Skeletal muscle tissue (tissue), 4 donors: ENCODE data around the gene CSNK1G3. TPM values are rescaled to one million over a fixed set of nuclear protein-coding genes. Genes with fewer than 3 reads are reported as not detected.

Experiments used
- H3K27ac ChIP-seq: one replicate; pipeline ENCODE4 v1.7.0; 2013; ENCODE audit warnings: mild to moderate bottlenecking, low read depth, low read length, inconsistent platforms
- H3K27me3 ChIP-seq, 3 donors: one replicate each; pipeline ENCODE4 v1.7.0; 2013; ENCODE audit warnings: low read length in 3 of 3; ENCODE audit not compliant: control insufficient read depth in 3 of 3, insufficient read depth in 3 of 3
- H3K36me3 ChIP-seq, 3 donors: one replicate each; pipeline ENCODE4 v1.7.0; 2013; ENCODE audit warnings: low read length in 3 of 3; ENCODE audit not compliant: control insufficient read depth in 3 of 3, insufficient read depth in 3 of 3
- H3K4me1 ChIP-seq, 3 donors: one replicate each; pipeline ENCODE4 v1.7.0; 2013; ENCODE audit warnings: low read length in 3 of 3, mild to moderate bottlenecking in 3 of 3; ENCODE audit not compliant: control insufficient read depth in 3 of 3, insufficient read depth in 3 of 3
- H3K4me3 ChIP-seq, 3 donors: one replicate each; pipeline ENCODE4 v1.7.0; 2013; ENCODE audit warnings: low read length in 3 of 3
- H3K9ac ChIP-seq, 3 donors: one replicate each; pipeline ENCODE4 v1.7.0; 2013; ENCODE audit warnings: low read length in 3 of 3, mild to moderate bottlenecking in 3 of 3, moderate library complexity in 2 of 3, low read depth in 1 of 3
- H3K9me3 ChIP-seq, 3 donors: one replicate each; pipeline ENCODE4 v1.7.0; 2013; ENCODE audit warnings: low read length in 3 of 3; ENCODE audit not compliant: control insufficient read depth in 3 of 3
- total RNA-seq: library from RNA; depleted of rRNA; stranded (reverse); fragments of >200 nt; gene quantifications from one replicate; pipeline ENCODE4 v1.2.3, GENCODE V29; 2014
- donor health status: Osteomylitis.

Gene CSNK1G3
- total RNA-seq, 1 donor from 2014 or later = 111 TPM

GRCh38 chr5:123528878-123529277 lies 16.9 kb downstream of the CSNK1G3 start:
- Histone ChIP-seq H3K27me3 (no peaks in the 10 kb centered on the region), H3K9ac (no peak overlapping the region), H3K4me1 (peaks cover 0 to 8% (median 3%) of the 10 kb centered on the region in 3 donors), H3K9me3 (no peaks in the 10 kb centered on the region), H3K4me3 (no peak overlapping the region), H3K27ac (no peak overlapping the region), H3K36me3 (no peaks in the 10 kb centered on the region)

DNA sequence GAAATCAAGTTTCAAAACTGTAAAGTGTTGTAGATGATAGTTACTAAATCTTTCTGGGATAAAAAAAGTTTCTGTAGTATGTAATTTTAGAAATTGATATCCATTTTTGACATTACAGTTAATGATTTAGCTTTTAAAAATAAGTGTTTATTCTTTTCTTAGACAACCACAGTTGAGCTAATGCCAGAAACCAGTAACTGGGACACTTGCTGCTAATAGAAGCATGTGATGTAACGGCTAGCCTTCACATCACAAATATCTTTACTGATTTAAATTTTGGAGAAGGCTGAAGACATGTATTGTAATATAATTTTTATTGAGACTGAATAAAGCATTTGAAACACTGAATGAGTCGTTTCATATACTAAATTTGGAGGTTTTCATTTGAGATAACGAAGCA lies 18.8 kb downstream of the CSNK1G3 start:
- H3K27me3 ChIP-seq = no peaks in the 10 kb centered on the region
- H3K27ac ChIP-seq = no peak overlapping the region
- no peaks in the 10 kb centered on the region for H3K36me3 ChIP-seq
- no peak overlapping the region for H3K9ac ChIP-seq
- H3K4me1 ChIP-seq = no peaks in the 10 kb centered on the region
- no peak overlapping the region for H3K4me3 ChIP-seq
- H3K9me3 ChIP-seq = no peaks in the 10 kb centered on the region

GRCh38 chr5:123535648-123536047 lies 23.7 kb downstream of the CSNK1G3 start:
- Histone ChIP-seq H3K9me3 (no peaks in the 10 kb centered on the region), H3K27ac (no peak overlapping the region), H3K4me1 (no peaks in the 10 kb centered on the region), H3K4me3 (no peak overlapping the region), H3K36me3 (no peaks in the 10 kb centered on the region), H3K27me3 (no peaks in the 10 kb centered on the region), H3K9ac (no peak overlapping the region)

DNA sequence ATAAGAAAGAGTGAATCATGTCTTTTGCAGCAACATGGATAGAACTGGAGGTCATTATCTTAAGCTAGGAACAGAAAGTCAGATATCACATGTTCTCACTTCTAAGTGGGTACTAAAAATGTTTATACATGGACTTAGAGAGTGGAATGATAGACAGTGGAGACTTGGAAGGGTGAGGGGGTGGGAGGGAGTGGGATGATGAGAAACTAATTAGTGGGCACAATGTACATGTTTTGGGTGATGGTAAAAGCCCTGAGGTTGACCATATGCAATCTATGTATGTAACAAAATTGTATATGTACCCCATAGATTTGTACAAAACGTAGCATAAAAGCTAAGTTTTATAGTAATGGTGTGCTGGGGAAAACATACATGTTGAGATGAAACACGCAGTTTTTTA lies 25.3 kb downstream of the CSNK1G3 start:
- H3K9me3 ChIP-seq = no peaks in the 10 kb centered on the region
- no peaks in the 10 kb centered on the region for H3K27me3 ChIP-seq
- no peaks in the 10 kb centered on the region for H3K4me1 ChIP-seq
- no peak overlapping the region for H3K27ac ChIP-seq
- no peaks in the 10 kb centered on the region for H3K36me3 ChIP-seq
- no peak overlapping the region for H3K4me3 ChIP-seq
- H3K9ac ChIP-seq = no peak overlapping the region

DNA sequence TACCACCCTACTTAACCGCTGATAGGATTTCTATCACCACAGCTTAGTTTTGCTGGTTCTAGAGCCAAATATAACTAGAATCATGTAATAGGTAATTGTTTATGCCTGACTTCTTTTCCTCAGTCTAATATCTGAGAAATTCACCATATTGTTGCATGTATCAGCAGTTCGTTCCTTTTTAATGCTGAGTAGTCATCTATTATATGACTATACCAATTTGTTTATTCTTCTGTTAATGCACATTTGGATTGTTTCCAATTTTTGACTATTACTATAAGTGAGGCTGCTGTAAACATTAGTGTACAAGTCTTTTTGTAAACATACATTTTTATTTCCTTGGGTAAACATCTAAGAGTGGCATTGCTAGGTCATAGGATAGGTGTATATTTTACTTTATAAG lies 25.9 kb downstream of the CSNK1G3 start:
- Histone ChIP-seq H3K36me3 (no peaks in the 10 kb centered on the region), H3K27me3 (no peaks in the 10 kb centered on the region), H3K4me3 (no peak overlapping the region), H3K9ac (no peak overlapping the region), H3K4me1 (no peaks in the 10 kb centered on the region), H3K27ac (no peak overlapping the region), H3K9me3 (no peaks in the 10 kb centered on the region)

DNA sequence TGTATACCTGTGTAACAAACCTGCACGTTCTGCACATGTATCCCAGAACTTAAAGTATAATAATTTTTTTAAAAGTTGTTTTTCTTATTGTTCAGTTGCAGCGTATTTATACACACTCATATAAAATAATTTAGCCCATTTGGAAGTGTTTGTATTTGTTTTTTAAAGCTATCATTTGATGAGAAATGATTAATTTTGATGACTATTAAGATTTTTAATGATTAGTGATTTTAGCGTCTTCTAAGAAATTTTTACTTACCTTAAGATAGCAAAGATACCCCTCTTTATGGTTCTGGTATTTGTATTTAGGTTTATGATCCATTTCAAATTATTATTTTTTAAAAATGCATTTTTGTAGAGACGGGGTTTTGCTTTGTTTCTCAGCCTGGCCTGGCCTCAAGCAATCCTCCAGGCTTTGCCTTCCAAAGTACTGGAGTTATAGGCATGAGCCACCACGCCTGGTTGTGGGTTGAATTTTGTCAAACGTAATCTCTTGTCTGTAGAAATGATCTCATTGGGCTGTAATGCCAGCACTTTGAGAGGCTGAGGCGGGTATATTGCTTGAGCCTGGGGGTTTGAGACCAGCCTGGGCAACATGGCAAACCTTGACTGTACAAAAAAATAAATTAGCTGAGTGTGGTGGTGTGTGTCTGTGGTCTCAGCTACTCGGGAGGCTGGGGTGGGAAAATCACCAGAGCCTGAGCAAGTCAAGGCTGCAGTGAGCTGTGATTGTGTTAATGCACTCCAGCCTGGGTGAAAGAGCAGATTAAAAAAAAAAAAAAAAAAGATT lies 26.9 kb downstream of the CSNK1G3 start:
- H3K4me3 ChIP-seq = no peak overlapping the region
- H3K27me3 ChIP-seq = no peaks in the 10 kb centered on the region
- H3K36me3 ChIP-seq = no peaks in the 10 kb centered on the region
- no peak overlapping the region for H3K27ac ChIP-seq
- H3K9me3 ChIP-seq = no peaks in the 10 kb centered on the region
- no peak overlapping the region for H3K9ac ChIP-seq
- H3K4me1 ChIP-seq = no peaks in the 10 kb centered on the region

DNA sequence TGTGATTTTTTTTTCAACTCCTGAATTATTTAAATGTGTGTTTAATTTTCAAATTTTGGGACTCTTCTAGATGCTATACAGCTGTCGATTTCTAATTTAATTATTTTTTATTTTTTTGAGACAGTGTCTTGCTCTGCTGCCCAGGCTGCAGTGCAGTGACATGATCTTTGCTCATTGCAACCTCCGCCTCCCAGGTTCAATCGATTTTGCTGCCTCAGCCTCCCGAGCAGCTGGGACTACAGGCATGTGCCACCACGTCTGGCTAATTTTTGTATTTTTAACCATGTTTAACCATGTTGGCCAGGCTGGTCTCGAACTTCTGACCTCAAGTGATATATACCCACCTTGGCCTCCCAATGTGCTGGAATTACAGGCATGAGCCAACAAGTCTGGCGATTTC lies 28.6 kb downstream of the CSNK1G3 start:
- no peaks in the 10 kb centered on the region for H3K9me3 ChIP-seq
- H3K27ac ChIP-seq = no peak overlapping the region
- H3K4me1 ChIP-seq = no peaks in the 10 kb centered on the region
- no peak overlapping the region for H3K9ac ChIP-seq
- H3K27me3 ChIP-seq = no peaks in the 10 kb centered on the region
- no peaks in the 10 kb centered on the region for H3K36me3 ChIP-seq
- H3K4me3 ChIP-seq = no peak overlapping the region

DNA sequence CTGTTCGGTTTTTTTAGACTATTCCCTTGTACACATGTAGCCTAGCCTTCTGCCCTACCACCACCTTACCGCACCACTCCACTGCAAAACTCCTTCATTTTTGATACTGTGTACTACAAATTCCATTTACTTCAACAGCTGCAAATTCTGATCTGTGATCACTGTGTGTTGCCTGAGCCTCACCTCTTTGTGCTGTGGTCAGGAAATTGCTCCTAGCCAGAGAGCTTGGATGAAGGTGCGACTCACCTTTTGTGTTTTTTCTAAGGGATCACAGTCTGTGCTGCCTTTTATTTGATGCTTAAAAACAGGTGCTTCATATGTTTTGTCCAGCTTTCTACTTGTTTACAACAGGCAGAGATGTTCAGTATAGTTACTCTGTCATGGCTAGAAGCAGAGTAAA lies 31.5 kb downstream of the CSNK1G3 start:
- no peak overlapping the region for H3K27ac ChIP-seq
- no peaks in the 10 kb centered on the region for H3K36me3 ChIP-seq
- H3K9me3 ChIP-seq = no peaks in the 10 kb centered on the region
- H3K27me3 ChIP-seq = no peaks in the 10 kb centered on the region
- H3K4me1 ChIP-seq = no peaks in the 10 kb centered on the region
- H3K9ac ChIP-seq = no peak overlapping the region
- no peak overlapping the region for H3K4me3 ChIP-seq

DNA sequence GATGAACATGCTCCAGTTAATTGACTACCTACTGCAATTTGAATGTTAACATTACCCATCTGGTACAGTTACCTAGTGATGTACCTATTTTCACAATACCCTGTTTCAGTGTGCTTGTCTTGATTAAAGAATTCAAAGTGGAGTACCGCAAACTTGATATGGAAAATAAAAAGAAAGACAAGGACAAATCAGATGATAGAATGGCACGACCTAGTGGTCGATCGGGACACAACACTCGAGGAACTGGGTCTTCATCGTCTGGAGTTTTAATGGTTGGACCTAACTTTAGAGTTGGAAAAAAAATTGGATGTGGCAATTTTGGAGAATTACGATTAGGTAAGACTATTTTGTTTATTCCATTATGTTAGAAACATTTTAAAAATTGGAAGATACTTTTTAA lies 33.5 kb downstream of the CSNK1G3 start:
- no peak overlapping the region for H3K4me3 ChIP-seq
- H3K27ac ChIP-seq = no peak overlapping the region
- no peaks in the 10 kb centered on the region for H3K27me3 ChIP-seq
- H3K4me1 ChIP-seq = no peaks in the 10 kb centered on the region
- peaks cover 0 to 2% (median 0%) of the 10 kb centered on the region in 3 donors for H3K36me3 ChIP-seq
- no peaks in the 10 kb centered on the region for H3K9me3 ChIP-seq
- H3K9ac ChIP-seq = no peak overlapping the region

DNA sequence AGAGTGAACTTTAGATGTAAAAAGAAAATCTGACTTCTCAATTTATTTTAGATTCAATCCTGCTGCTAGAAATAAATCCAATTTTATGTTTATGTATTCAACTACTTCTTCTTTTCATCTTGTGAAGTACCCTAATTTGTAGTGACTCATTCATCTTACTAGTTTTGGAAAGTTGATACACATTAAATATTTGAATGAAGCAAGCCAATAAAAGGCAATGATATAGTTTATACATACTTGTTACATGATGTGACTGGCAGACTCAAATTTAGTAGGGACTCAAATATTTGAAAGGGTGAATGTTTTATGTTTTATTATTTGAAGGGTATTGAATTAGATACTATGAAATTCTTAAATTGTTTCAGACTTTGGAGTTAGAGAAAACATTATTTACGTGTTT lies 34.7 kb downstream of the CSNK1G3 start:
- Histone ChIP-seq H3K9me3 (no peaks in the 10 kb centered on the region), H3K36me3 (peaks cover 0 to 2% (median 0%) of the 10 kb centered on the region in 3 donors), H3K27me3 (no peaks in the 10 kb centered on the region), H3K9ac (no peak overlapping the region), H3K27ac (no peak overlapping the region), H3K4me1 (no peaks in the 10 kb centered on the region), H3K4me3 (no peak overlapping the region)
